Glutamatergic neuron (in vitro differentiated cells): Measurements from ENCODE around the gene MIA3. TPM values are rescaled to one million over a fixed set of nuclear protein-coding genes. Genes with fewer than 3 reads are reported as not detected.
"Not testable (repeated sequence)": the region's sequence is repeated elsewhere in the genome, so short reads cannot be mapped to it uniquely, and the experiment has no call there.

Experiments used
- DNase-seq: peaks from one replicate; pipeline ENCODE4 v3.0.0; 2022
- H3K27ac Mint-ChIP-seq: one replicate; pipeline ENCODE4 v1.8.0; 2020; ENCODE audit warnings: mild to moderate bottlenecking, mixed read lengths, inconsistent platforms; ENCODE audit not compliant: unreplicated experiment
- H3K27me3 Mint-ChIP-seq: one replicate; pipeline ENCODE4 v1.8.0; 2020; ENCODE audit warnings: mild to moderate bottlenecking, moderate library complexity, mixed read lengths, inconsistent platforms; ENCODE audit not compliant: unreplicated experiment
- H3K36me3 Mint-ChIP-seq: one replicate; pipeline ENCODE4 v1.8.0; 2020; ENCODE audit warnings: mild to moderate bottlenecking, mixed read lengths, inconsistent platforms; ENCODE audit not compliant: unreplicated experiment
- H3K4me1 Mint-ChIP-seq: one replicate; pipeline ENCODE4 v1.8.0; 2020; ENCODE audit warnings: mild to moderate bottlenecking, low read depth, mixed read lengths, inconsistent platforms; ENCODE audit not compliant: unreplicated experiment
- H3K4me3 Mint-ChIP-seq: one replicate; pipeline ENCODE4 v1.8.0; 2020; ENCODE audit warnings: mild to moderate bottlenecking, mixed read lengths, inconsistent platforms; ENCODE audit not compliant: unreplicated experiment
- H3K9me3 Mint-ChIP-seq: one replicate; pipeline ENCODE4 v1.8.0; 2020; ENCODE audit warnings: mild to moderate bottlenecking, moderate library complexity, mixed read lengths, inconsistent platforms; ENCODE audit not compliant: unreplicated experiment
- total RNA-seq: library from RNA; stranded (reverse); fragmentation: NEBNext Ultra II Directional; extraction: Animal tissue kit (Norgen Biotek cat#: 25700); gene quantifications from one replicate; pipeline ENCODE4 v1.2.1, GENCODE V29; 2021; ENCODE audit not compliant: unreplicated experiment
- TF ChIP-seq, protein P1 (sequence below): fragments of 200-600 bp; sonication (generic); IDR thresholded peaks from one replicate; pipeline ENCODE4 v1.5.0; 2021; ENCODE audit not compliant: partially characterized antibody, unreplicated experiment

Gene MIA3
- total RNA-seq, 1 donor from 2014 or later = 65.4 TPM

- no peak for DNase-seq
- H3K36me3 Mint-ChIP-seq = no peaks in the 10 kb centered on the region
- peaks cover 3% of the 10 kb centered on the region for H3K9me3 Mint-ChIP-seq
- H3K4me1 Mint-ChIP-seq = no peaks in the 10 kb centered on the region
- no peaks in the 10 kb centered on the region for H3K27me3 Mint-ChIP-seq
- TF ChIP-seq, protein P1, sequence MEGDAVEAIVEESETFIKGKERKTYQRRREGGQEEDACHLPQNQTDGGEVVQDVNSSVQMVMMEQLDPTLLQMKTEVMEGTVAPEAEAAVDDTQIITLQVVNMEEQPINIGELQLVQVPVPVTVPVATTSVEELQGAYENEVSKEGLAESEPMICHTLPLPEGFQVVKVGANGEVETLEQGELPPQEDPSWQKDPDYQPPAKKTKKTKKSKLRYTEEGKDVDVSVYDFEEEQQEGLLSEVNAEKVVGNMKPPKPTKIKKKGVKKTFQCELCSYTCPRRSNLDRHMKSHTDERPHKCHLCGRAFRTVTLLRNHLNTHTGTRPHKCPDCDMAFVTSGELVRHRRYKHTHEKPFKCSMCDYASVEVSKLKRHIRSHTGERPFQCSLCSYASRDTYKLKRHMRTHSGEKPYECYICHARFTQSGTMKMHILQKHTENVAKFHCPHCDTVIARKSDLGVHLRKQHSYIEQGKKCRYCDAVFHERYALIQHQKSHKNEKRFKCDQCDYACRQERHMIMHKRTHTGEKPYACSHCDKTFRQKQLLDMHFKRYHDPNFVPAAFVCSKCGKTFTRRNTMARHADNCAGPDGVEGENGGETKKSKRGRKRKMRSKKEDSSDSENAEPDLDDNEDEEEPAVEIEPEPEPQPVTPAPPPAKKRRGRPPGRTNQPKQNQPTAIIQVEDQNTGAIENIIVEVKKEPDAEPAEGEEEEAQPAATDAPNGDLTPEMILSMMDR = no peak
- H3K27ac Mint-ChIP-seq = no peak overlapping the region
- H3K4me3 Mint-ChIP-seq = no peak overlapping the region
These were observed 40.0 kb downstream of the MIA3 start for GRCh38 chr1:222657899-222658298.

GRCh38 chr1:222663431-222663934, 45.6 kb downstream of the MIA3 start:
- Mint-ChIP-seq H3K27ac (no peak overlapping the region), H3K27me3 (peaks cover 3% of the 10 kb centered on the region), H3K4me1 (no peaks in the 10 kb centered on the region), H3K36me3 (no peaks in the 10 kb centered on the region), H3K4me3 (no peak overlapping the region), H3K9me3 (no peaks in the 10 kb centered on the region)
- no peak for DNase-seq
- TF ChIP-seq, protein P1 = no peak

DNA sequence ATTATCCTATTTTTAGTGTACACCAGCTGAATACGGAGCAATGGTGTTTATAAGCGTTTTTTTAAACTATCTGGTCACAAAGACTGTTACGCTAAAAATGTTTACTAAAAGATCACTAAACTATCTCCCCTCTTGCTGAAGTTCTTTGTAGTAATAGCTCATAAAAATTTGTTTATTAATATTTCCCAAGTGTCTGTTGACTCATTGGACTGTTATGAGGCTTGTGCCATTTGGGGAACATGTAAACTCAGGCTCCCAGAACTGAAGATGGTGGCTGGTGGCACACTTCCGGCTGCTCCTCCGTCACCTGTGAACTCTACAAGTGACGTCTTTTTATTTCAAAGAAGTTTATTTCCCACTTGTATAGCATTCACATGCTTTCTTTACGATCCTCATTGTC, 48.1 kb downstream of the MIA3 start:
- no peak overlapping the region for H3K27ac Mint-ChIP-seq
- no peaks in the 10 kb centered on the region for H3K36me3 Mint-ChIP-seq
- H3K9me3 Mint-ChIP-seq = no peaks in the 10 kb centered on the region
- H3K4me3 Mint-ChIP-seq = no peak overlapping the region
- DNase-seq = no peak
- TF ChIP-seq, protein P1 = no peak
- no peaks in the 10 kb centered on the region for H3K4me1 Mint-ChIP-seq
- H3K27me3 Mint-ChIP-seq = peaks cover 3% of the 10 kb centered on the region

GRCh38 chr1:222668184-222668583, 50.3 kb downstream of the MIA3 start:
- H3K36me3 Mint-ChIP-seq, H3K27me3 Mint-ChIP-seq, H3K9me3 Mint-ChIP-seq, H3K4me1 Mint-ChIP-seq, DNase-seq, H3K4me3 Mint-ChIP-seq, H3K27ac Mint-ChIP-seq: not testable (repeated sequence)

DNA sequence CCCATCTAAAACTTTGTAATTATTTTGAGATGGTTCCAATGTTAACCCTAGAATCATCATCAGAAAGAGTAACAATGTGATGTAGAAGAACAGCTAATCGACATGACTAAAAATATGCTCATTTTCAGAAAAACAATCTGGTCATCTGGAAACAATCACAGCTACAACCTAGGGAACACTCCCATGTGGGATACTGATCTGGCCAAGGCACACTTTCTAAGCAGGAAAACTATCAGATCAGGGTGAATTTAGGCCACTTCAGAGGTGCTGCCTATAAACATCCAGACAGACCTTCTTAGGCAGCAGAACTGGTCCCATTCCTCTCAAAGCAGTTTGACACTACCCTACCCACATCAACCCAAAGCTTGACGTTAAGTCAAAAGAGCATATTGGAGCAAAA, 51.2 kb downstream of the MIA3 start:
- not testable (repeated sequence) for H3K9me3 Mint-ChIP-seq, DNase-seq, H3K4me3 Mint-ChIP-seq, H3K27ac Mint-ChIP-seq, H3K36me3 Mint-ChIP-seq, H3K4me1 Mint-ChIP-seq, H3K27me3 Mint-ChIP-seq

- Mint-ChIP-seq H3K9me3 (no peaks in the 10 kb centered on the region), H3K36me3 (no peaks in the 10 kb centered on the region), H3K27me3 (peaks cover 3% of the 10 kb centered on the region), H3K4me1 (no peaks in the 10 kb centered on the region), H3K27ac (no peak overlapping the region), H3K4me3 (no peak overlapping the region)
- no peak for DNase-seq
- TF ChIP-seq, protein P1 = no peak
These were observed 52.2 kb downstream of the MIA3 start for GRCh38 chr1:222670110-222670509.
